Right renal pelvis (tissue), 4 donors: Measurements from ENCODE around the gene DBI. TPM values are rescaled to one million over a fixed set of nuclear protein-coding genes. Genes with fewer than 3 reads are reported as not detected.
"Not testable (repeated sequence)": the region's sequence is repeated elsewhere in the genome, so short reads cannot be mapped to it uniquely, and the experiment has no call there.

Experiments
- DNase-seq, 4 donors: peaks; one replicate each; pipeline ENCODE4 v3.0.0-alpha.2; 2013; ENCODE audit warnings: low read depth in 4 of 4, low spot score in 3 of 4, missing footprints in 1 of 4
- polyA plus RNA-seq, 4 donors: library from polyadenylated mRNA; unstranded; fragments of 120-200 nt; gene quantifications; one replicate each; pipeline ENCODE4 v1.2.1, GENCODE V29; 2013; ENCODE audit not compliant: insufficient read length in 4 of 4

The DBI gene
- polyA plus RNA-seq, 4 donors = 211 to 262 (median 257) TPM

GRCh38 chr2:119364798-119365197, 2.0 kb upstream of the DBI start:
- DNase-seq = no peak

GRCh38 chr2:119365436-119365835, 1.3 kb upstream of the DBI start:
- no peak for DNase-seq

- DNase-seq = peak in 1 of 4 donors; percentile 49
Measured at GRCh38 chr2:119366161-119366648, 572 bp upstream of the DBI start.

- peak in 1 of 4 donors; percentile 25 for DNase-seq
Measured at GRCh38 chr2:119367472-119368099, 809 bp downstream of the DBI start.

GRCh38 chr2:119369845-119370244, 3.1 kb downstream of the DBI start:
- DNase-seq = no peak

- no peak for DNase-seq
Measured at GRCh38 chr2:119371111-119371510, 4.3 kb downstream of the DBI start.

GRCh38 chr2:119372778-119373568, 6.2 kb downstream of the DBI start:
- DNase-seq = no peak

GRCh38 chr2:119373907-119374745, 7.3 kb downstream of the DBI start:
- not testable (repeated sequence) for DNase-seq

- not testable (repeated sequence) for DNase-seq
Measured at GRCh38 chr2:119376406-119376805, 9.6 kb downstream of the DBI start.

- no peak for DNase-seq
Measured at GRCh38 chr2:119376810-119377209, 10.0 kb downstream of the DBI start.

- DNase-seq = no peak
Measured at GRCh38 chr2:119377294-119377992, 10.7 kb downstream of the DBI start.

GRCh38 chr2:119377993-119378345, 11.2 kb downstream of the DBI start:
- no peak for DNase-seq

- no peak for DNase-seq
Measured at GRCh38 chr2:119378566-119378965, 11.8 kb downstream of the DBI start.

- no peak for DNase-seq
Measured at GRCh38 chr2:119383410-119384140, 16.8 kb downstream of the DBI start.

- DNase-seq = no peak
Measured at GRCh38 chr2:119384971-119385370, 18.2 kb downstream of the DBI start.

- no peak for DNase-seq
Measured at GRCh38 chr2:119385466-119385865, 18.7 kb downstream of the DBI start.

- peak in 2 of 4 donors; percentile 28 to 61 for DNase-seq
Measured at GRCh38 chr2:119387381-119388129, 20.8 kb downstream of the DBI start.

GRCh38 chr2:119389615-119390306, 23.0 kb downstream of the DBI start:
- DNase-seq = no peak
